GM19395 (cell line): ENCODE data around the gene MGRN1.

ENCODE experiments used
- ATAC-seq: cut with Tn5 transposase; IDR thresholded peaks from one replicate; pipeline ENCODE4 v1.9.1; 2021; ENCODE audit warnings: mild to moderate bottlenecking, moderate library complexity; ENCODE audit not compliant: unreplicated experiment

The MGRN1 gene

DNA sequence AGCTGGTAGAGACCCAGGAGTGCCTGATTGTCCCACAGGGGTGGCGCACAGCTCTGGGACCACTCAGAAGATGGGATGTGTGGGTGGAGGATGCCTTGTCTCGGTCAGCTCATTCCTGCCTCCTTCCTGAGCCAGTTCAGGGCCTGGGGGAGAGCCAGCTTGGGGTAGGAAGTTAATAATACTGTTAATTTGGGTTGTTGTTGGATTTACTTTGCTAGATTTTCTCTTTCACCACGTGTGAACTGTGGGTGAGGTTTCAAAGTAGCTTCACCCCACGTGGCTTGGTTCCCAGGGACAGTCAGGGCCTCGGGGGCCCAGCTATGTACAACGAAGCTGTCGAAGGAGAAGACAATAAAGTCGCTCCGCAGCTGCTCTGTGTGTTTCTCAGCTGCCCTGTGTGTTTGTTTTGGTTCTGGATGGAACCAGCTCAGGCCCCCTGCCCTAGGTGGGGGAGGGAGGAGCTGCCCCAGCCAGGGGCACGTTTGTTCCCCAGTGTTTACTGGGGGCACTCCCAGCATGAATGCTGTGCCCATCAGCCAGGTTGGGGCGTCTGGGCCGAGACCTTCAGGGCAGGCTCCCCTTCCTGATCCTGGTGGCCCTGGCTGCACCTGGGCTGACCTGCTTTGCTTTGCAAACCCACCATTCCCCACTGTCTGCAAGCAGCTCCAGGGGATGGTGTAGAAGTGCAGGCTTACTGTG lies 71.0 kb downstream of the MGRN1 start:
- no peak for ATAC-seq

DNA sequence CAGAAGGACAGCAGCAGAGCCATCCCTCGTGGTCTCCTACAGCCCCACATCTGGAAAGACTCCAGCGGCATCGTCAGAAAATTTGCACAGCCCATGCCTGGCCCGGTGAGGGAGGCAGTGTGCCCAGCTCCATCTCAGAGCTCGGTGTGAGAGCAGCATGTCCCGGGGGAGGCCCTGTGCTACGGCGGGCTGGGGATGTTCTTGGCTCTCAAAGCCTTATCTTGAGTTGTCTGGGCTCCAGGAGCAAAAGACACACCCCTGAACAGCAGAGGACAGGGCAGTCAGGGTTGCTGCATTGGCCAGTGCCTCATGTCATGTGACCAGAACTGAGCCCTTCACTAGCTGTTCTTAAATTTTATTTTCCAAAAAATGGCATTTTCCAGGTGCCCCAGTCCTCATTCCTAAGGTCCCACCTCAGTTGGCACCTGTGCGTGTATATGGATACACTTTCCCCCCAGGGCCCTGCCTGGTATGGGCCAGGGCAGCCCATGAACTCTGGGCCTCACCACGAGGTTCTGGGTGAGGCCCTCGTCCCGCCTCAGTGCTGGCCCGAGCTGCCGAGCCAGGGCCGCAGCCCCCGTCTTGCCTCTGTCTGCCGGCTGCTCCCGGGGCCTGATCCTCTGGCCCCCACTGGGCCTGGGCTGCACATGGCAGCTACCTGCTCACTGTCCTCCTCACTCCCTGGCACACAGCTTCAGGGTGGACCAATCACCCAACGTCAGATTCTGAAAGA lies 71.7 kb downstream of the MGRN1 start:
- no peak for ATAC-seq

- ATAC-seq: no peak
Observed at GRCh38 chr16:4696905-4697847, 72.5 kb downstream of the MGRN1 start.

DNA sequence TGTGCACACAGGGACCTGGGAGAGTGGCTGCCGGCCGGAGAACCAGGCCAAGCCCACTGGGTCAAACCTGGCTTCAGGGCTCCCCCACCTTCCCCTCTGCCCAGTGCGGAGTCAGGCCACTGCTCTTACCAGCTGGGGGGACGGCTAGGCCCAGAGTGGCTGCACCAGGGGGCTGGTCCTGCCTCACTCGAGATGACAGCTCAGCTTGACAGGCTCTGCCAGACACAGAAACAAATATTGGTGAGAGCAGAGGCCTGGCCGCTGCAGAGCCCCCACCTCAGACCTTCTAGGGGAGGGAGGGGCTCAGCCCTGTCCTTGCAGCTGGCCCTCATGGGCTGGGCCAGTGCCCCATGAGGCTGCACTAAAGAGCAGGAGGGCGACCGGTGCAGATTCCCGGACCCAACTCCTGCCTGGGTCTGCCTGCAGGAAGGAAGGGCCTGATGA lies 73.2 kb downstream of the MGRN1 start:
- no peak for ATAC-seq

DNA sequence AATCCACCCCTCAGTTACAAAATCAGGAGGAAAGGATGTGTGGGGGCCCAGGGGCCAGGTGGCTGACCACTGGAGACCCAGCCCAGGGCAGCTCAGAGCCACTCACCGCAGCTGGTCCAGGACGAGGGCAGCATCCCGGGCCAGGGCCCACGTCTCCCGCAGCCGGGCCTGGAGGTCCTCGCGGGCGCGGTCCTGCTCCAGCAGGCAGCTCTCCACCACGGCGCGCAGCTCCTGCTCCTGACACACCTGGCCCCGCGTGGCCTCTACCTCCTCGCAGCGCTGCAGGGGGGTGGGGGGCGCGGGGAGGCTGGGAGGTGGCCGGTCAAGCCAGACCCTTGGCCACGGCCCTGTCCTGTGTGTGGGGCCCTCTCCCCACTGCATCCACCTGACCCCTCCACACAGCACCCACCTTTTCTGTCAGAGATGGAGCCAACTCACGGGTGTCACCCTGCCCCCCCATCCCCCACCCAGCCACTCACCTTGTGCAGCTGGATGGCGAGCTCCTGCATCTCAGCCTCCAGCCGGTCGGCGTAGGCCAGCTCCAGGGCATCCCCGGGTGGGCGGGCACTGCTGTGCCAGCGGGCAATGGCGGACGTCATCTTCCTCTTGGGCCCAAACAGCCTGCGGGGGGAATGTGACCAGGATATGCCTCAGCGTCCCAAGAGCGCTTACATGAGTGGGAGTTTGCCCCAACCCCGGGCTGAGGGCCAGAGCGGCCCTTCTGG lies 73.9 kb downstream of the MGRN1 start:
- no peak for ATAC-seq

DNA sequence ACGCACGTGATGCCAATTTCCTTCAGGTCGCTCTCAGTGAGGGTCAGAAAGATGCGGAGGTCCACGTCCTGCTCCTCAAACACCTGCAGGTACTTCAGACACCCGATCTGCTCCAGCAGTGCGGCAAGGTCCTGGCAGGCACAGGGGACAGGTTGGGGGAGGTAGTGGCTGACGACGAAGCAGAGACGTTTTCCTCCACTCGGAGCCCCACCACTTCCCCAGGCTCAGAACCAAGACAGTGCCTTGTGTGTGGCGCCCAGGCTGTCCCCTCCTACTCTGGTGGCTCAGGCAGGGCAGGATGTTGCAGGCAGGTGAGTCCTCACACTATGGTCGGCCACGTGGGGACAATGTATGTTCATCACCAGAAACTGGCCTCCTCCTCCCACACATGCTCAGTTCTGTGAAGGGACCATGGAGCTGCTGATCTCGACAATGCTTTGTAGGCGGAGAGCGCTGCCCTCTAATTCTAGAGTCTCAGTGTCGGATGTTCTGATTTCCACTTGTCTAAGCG lies 74.5 kb downstream of the MGRN1 start:
- no peak for ATAC-seq

DNA sequence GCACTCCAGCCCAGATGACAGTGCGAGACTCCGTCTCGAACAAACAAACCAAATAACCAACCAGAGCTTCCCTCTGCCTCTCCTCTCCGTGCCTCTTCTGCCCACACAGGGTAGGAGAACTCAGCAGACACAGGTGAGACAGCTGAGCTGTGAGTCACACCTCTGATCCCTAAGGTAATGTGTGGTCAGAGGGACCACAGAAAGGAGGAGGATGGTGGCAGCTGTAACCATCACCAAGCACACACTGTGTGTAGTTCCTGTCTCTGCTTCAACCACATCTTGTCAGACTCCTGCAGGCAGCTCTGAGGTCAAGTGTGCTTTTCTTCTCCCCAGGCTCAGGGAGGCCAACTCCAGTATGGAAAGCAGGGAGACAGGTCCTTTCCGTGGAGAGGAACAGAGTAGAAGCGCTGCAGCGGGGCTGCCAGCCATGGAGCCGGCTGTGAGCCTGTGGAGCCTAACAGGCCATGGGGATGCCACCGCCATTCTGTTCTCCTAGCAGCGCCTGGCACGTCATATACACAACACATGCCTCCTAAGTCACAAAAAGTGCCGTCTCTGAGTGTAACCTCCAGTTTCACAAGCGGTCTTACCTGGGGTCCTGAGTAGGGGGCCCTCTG lies 75.9 kb downstream of the MGRN1 start:
- no peak for ATAC-seq

DNA sequence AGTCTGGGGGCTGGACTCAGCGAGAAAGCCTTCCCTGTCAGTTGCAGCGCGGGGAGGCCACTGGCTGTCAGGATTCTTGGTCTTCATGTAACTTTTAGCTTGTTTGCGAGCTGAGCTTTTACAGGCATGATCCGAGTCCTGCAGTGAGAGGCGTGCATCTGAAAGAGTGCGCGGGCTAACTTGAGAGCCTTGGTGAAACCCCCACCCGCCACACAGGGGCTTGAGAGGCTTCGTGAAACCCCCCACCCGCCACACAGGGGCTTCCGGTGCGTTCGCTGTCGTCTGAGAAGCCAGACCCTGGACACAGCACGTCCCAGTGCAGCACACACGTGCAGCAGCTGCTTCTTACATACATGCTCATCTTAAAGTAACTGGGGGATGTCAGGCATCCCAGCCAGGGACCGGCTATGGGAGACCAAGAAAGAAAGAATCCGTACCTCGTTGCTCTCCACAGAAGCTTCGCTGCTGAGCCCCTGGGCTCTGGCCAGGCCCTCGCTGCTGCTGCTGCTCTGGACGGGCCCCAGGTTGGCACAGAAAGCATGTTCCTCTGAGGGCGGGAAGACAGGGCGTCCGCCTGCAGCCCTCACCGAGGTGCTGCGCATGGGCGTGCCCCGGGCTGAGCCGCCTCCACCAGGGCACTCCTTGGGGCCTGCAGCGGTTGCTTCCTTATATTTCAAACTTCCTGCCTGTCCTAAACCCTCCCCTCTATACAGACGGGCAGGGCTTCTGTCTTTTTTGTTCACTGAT lies 76.5 kb downstream of the MGRN1 start:
- no peak for ATAC-seq

GRCh38 chr16:4701791-4702465 lies 77.3 kb downstream of the MGRN1 start:
- ATAC-seq: no peak

DNA sequence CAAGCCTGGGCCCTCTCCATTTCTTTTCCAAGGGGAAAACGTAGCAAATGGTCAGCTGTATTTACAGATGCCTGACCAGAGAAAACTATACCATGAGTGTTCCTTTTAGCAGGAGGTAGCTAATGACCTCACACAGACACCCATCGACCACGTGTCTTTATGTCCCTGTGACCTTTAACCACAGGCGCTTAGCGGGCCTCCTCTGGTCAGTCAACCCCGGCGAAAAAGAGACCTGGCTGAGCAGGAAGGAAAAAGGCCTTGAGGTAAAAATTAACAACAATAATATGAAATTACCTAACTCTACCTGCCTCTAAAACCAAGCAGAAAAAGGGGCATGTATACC lies 77.8 kb downstream of the MGRN1 start:
- ATAC-seq: no peak

DNA sequence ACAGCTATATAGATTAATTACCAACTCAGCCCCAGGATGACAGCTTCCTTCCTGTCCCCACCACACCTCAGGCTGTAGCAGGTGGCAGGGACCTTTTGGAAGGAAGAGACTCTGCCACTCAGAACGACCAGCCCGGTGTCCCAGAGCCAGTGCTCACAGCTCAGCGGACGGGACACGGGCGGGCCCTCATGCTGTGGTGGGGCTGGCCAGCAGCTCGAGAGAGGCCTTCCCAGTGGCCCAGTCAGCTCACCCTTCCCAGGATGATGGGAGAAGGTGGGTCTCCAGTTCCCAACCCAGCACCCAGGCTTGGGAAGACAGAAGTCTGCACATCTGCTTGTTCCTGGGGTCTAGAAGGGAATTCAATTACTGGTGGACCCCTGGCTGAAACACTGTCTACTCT lies 79.3 kb downstream of the MGRN1 start:
- ATAC-seq: no peak

GRCh38 chr16:4704491-4704890 lies 79.9 kb downstream of the MGRN1 start:
- ATAC-seq: no peak

- ATAC-seq: no peak
Observed at GRCh38 chr16:4704913-4705312, 80.3 kb downstream of the MGRN1 start.

DNA sequence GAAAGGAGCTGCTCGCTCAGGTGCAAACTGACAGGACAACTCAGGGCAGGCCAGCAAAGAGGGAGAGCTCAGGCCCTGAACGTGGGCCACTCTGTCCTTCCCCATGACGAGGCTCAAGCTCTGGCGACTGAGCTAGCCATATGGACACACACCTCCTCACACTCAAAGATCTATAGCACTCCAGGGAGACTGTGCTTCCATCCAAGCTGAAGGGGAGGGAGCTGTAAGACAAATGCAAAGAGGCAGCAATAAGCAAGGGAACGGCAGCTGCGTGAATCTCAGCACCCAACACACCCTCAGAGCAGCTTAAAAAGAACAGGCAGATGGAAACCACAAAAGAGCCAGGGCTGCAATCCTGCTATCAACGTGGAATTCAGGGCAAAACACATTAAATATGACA lies 82.2 kb downstream of the MGRN1 start:
- ATAC-seq: no peak

DNA sequence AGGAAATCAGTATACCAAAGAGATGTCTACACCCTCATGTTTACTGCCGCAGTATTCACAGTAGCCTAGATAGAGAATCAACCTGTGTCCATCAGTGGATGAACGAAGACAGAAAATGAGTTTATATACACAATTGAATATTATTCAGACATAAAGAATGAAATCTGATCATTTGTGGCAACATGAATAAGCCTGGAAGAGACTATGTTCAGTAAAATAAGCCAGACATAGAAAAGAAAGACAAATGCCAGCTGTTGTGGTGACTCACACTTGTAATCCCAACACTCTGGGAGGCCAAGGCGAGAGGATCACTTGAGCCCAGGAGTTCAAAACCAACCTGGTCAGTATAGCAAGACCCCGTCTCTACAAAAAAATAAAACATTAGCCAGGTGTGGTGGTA lies 84.9 kb downstream of the MGRN1 start:
- ATAC-seq: no peak

GRCh38 chr16:4713663-4714501 lies 89.3 kb downstream of the MGRN1 start:
- no peak for ATAC-seq

DNA sequence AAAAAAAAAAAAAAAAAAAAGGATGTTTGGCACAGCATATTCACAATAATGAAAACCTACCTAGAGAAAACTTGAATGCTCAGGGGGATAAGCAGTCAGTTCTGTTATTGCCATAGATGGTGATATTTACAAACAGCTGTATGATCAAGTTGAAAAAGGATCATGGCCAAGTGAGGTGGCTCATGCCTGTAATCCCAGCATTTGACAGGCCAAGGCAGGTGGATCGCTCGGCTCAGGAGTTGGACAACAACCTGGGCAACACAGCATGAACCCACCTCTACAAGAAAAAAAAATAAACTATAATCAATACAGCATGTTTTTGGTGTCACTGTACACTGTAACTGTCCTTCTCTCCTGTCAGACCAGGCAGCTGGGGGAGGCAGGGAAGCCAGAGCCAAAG lies 90.4 kb downstream of the MGRN1 start:
- no peak for ATAC-seq

- ATAC-seq: no peak
Observed at GRCh38 chr16:4718466-4718865, 93.8 kb downstream of the MGRN1 start.
